HK-2 (cell line): ENCODE data around the gene LYRM4.

Experiments used
- DNase-seq: peaks from one replicate; pipeline ENCODE4 v3.0.0-alpha.2; 2018; ENCODE audit not compliant: unreplicated experiment

Gene LYRM4

DNA sequence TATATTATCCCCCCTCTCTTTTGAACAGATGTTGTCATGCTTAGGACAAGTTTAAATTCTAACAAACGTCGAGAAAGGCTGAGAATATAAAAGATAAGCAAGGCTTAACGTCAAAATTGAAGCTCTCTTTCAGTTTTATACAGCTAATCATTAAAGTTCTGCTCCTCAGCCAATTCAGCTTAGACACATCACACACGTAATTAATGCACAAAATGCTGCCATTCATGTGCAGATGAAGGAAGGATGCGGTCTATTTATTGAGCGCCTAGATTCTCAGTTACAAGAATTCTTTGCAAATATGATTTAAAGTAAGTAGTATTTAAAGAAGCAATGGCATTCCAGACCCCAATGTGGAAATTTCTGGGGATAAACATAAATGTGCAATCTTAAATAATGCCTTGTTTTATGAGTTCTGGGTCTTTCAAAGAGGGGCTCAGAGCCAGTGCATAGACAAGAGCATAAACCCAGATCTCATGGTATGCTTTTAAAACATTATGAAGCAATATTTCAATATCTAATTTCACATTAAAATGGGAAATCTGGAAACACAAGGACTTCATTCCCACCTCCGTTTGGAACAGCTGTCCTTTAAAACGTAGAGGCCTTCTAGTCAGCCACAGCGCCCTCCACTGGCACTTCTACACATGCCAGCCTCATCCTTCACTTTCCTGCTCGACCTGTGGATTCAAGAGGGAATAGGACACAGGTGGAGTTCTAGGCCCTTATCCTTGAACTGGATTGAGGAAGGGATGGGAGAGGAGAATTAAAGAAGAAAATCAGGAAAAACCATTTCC, 85.8 kb downstream of the LYRM4 start:
- DNase-seq = no peak

- no peak for DNase-seq
Observed at GRCh38 chr6:5174244-5174643, 86.5 kb downstream of the LYRM4 start.

DNA sequence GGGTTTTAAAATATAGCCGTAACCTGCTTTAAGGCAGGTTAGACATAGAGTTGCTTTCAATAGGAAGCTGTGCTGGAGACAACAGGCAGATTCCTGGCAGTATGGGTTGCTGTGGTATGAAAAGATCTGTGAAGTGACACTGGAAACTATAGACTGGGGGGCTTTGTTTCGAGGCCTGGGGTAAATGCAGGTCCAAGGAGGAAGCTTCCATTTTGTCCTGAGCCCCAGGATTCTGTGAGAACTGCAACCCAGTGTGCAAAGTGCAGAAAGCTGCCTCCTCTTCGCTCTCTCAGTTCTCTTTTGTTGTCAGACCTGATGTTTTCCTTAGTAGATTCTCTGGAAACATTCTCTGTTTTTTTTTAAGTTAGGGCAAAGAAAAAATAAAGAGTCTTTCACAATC, 86.9 kb downstream of the LYRM4 start:
- no peak for DNase-seq

- no peak for DNase-seq
Observed at GRCh38 chr6:5172897-5173474, 87.8 kb downstream of the LYRM4 start.

DNA sequence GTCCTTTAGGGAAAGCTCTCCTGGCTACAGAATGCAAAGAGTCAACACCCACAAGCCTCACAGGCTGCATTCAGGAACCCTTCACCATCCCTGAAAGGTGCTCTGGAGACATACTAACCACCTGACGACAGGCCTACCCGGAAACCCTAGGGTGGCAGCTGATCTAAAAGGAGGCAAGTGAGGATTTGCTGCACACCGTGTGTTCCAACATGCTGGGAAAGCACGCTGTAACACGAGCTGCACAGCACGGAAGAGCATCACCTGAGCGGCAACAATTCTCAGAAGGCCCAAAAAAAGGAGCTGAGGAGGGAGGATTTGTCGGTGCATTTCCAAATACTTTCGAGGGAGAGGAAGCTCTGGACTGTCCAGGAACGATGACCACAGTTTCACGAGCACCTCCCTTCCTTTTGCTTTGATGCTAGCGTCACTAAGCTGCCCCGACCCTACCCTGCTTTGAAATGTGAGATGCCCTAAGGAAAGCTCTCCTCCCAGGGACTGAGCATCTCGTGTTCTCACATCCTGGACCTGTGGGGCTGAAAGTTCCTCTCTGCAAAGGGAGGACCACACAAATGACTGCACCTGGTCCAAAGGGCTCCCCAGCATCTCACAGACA, 88.6 kb downstream of the LYRM4 start:
- no peak for DNase-seq

- DNase-seq = no peak
Observed at GRCh38 chr6:5167501-5167900, 93.2 kb downstream of the LYRM4 start.

DNA sequence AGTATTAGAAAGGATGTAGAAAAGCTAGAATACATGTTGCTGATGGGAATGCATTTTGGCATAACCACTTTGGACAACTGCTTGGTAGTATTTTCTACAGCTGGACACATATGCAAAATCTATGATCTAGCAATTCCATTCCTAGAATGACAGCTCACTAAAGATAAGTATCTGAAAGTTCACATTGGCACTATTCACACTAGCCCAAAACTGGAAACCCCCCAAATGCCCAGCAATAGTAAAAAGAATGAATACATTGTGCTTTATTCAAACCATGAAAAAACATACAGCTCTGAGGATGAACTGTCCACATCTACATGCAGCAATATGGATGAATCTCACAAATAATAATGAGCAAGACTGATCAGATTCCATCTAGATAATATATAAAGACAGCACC, 96.7 kb downstream of the LYRM4 start:
- DNase-seq = no peak

- no peak for DNase-seq
Observed at GRCh38 chr6:5163247-5163646, 97.5 kb downstream of the LYRM4 start.

- DNase-seq = no peak
Observed at GRCh38 chr6:5162355-5162754, 98.4 kb downstream of the LYRM4 start.

DNA sequence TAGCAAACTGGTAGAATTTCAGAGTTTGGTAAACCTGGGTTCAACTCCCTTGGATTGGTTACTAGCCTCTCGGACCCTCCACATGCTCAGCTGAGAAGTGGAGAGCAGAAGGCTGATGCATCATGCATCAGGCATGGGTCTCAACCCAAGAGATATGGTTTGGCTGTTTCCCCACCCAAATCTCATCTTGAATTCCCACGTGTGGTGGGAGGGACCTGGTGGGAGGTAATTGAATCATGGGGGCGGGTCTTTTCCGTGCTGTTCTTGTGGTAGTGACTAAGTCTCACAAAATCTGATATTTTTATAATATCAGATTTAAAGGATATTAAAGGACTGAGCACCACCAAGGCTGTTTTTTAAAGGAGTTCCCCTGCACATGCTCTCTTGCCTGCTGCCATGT, 100.5 kb downstream of the LYRM4 start:
- no peak for DNase-seq

GRCh38 chr6:5159162-5159561, 101.6 kb downstream of the LYRM4 start:
- no peak for DNase-seq

DNA sequence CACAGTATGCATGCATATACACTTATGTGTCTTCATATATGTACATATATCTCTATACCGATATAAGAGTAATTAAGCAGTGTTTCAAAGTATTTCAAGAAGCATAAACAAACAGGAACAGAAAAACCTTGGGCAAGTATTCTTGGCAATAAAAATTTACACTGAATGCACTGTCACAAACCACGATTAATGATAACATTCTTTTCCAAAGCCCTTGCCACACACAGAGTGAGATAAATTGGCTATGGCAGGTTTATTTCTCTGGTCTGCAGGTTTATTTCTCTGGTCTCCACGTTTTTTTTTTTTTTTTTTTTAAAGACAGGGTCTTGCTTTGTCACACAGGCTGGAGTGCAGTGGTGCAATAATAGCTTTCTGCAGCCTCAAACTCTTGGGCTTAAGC, 102.6 kb downstream of the LYRM4 start:
- DNase-seq = no peak

DNA sequence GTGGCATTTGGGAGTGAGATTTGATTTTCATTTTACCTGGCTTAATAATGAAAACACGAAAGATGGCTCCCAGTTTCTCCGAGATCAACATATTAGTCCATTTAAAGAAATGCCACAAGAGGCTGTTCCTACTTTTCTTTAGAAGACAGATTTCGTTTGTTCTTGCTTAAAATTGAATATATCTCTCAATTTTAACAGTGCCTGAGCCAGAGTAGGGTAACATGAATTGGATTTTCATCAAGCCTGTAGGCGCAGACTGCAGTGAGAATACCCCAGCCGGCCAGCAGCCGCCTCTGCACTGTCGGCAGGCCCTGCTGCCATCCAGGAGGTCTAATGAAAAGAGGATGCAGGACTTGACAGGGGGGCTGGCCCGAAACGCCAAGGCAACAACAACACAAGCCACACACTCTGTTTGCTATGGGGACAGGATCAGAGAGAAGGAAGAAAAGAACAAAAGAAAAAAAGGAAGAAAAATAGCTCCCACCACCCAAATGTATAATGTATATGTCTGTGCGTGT, 103.1 kb downstream of the LYRM4 start:
- no peak for DNase-seq

GRCh38 chr6:5156627-5157026, 104.1 kb downstream of the LYRM4 start:
- no peak for DNase-seq

DNA sequence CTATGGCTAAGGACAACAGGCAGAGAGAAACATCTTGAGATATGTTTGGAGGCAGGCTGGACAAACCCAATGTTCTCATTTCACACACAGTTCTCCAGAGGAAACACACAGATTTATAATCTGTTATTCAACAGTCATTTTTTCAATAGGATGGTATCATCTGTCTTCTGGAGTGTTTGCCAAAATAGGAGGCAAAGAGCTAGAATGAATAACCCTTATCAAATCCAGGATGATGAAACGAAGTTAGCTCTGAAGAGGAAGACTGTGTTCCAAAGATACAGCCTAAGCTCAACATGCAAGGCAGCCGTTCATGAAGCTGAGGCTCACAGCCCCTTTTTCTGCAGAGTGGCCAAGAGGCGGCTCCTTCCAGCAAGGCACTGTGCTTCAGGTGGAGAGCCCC, 104.8 kb downstream of the LYRM4 start:
- no peak for DNase-seq

DNA sequence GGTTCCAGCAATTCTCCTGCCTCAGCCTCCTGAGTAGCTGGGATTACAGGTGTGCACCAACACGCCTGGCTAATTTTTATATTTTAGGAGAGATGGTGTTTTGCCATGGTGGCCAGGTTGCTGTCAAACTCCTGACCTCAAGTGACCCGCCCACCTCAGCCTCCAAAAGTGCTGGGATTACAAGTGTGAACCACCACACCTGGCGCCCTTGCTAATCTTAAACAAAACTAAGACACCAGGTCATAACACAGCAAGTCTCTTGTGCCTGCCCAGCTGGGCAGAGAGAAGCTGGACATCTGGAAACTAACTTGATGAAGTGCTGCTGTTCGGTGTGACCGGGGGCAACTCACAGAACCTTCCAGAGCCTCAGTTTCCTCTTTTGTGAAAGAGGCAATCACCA, 107.6 kb downstream of the LYRM4 start:
- DNase-seq = no peak

GRCh38 chr6:5152460-5152859, 108.3 kb downstream of the LYRM4 start:
- no peak for DNase-seq

DNA sequence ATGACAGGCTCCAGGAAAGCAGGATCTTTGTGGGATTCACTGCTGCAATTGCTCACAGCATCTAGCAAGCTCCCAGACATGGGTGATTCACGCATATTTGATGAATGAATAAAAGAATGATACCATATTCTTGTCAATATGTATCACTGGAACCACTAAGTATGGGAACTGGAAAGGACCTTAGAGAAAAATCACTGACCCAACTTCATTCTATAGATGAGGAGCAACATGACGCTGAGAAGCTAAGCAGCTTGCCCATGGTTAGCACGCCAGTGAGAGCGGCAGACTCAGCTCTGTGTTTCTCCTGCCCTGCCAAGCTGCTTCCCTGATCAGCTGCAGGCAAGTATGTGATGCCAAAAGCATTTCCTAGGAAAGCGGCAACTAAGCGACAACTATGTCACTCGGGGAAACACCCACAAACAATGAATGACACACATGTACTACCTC, 108.8 kb downstream of the LYRM4 start:
- DNase-seq = no peak

- no peak for DNase-seq
Observed at GRCh38 chr6:5151360-5151954, 109.3 kb downstream of the LYRM4 start.

DNA sequence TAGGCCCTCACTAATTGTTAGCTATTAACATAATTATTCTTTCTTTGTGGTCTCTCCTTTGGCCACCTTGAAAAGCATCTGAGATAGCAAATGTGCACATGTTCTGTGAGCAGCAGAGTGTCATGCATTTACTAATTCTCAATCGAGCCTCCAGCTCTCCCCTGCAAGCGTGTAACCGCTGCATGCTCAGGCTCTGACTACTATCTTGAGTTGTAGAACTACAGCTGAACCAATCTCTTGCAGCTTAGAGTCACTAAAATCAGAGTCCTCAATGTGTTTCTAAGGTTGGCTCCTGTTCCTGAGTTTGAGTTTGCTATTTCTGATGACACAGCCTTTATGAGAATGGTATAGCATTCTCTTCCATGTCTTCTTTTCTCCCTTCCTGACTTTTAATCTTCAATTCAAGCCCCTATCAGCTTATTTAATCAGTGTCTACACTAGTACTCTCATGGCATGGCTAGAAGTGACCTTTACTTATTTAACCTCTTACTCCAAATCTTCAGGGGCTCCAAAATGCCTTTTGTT, 110.1 kb downstream of the LYRM4 start:
- no peak for DNase-seq

DNA sequence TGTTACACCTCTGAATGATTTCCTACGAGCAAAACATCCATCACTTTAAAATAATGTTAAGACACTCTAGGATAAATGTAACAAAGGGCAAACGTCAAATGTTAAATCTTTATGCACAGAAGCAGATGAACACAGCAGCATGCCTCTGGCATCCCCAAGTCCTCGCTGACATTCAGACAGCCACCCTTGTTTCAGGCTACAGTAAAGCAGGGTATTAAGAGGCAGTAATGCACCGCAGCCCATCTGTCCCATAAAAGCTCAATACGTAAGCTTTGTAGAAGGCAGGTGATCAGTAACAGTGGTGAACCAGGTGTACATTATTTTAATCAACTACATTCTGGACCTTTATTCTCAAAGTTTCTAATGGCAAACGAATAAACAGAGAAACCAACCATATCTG, 110.9 kb downstream of the LYRM4 start:
- DNase-seq = no peak

GRCh38 chr6:5149159-5149704, 111.5 kb downstream of the LYRM4 start:
- DNase-seq = no peak
